ENCODE results near the gene TIMP2. TPM values are rescaled to one million over a fixed set of nuclear protein-coding genes. Genes with fewer than 3 reads are reported as not detected.
A peak's percentile ranks its signal among the peaks of the same experiment; 100 is the strongest.

The TIMP2 gene
- total RNA-seq, 1 donor from 2014 or later: 109 TPM

GRCh38 chr17:78898947-78899346 is 26.2 kb downstream of the TIMP2 start:
- H3K4me1 Mint-ChIP-seq: peaks cover 17% of the 10 kb centered on the region
- H3K27ac Mint-ChIP-seq: peak overlapping the region; percentile 81
- H3K4me3 Mint-ChIP-seq: no peak overlapping the region
- TF ChIP-seq CTCF (IDR thresholded peaks at IDR 0.05; ENCODE audit: unreplicated experiment): no peak
- no peaks in the 10 kb centered on the region for H3K27me3 Mint-ChIP-seq (ENCODE audit: low read depth)
- DNase-seq (ENCODE audit: low spot score in 2 of 2, unreplicated experiment in 2 of 2): no peak
- H3K9me3 Mint-ChIP-seq: no peaks in the 10 kb centered on the region
- H3K36me3 Mint-ChIP-seq: peaks cover 8% of the 10 kb centered on the region

- no peak for DNase-seq (ENCODE audit: low spot score in 2 of 2, unreplicated experiment in 2 of 2)
- no peaks in the 10 kb centered on the region for H3K27me3 Mint-ChIP-seq (ENCODE audit: low read depth)
- peaks cover 8% of the 10 kb centered on the region for H3K36me3 Mint-ChIP-seq
- no peak overlapping the region for H3K27ac Mint-ChIP-seq
- H3K4me3 Mint-ChIP-seq: no peak overlapping the region
- TF ChIP-seq CTCF (IDR thresholded peaks at IDR 0.05; ENCODE audit: unreplicated experiment): no peak
- no peaks in the 10 kb centered on the region for H3K9me3 Mint-ChIP-seq
- peaks cover 12% of the 10 kb centered on the region for H3K4me1 Mint-ChIP-seq
Measured at GRCh38 chr17:78898075-78898836, 26.9 kb downstream of the TIMP2 start.

GRCh38 chr17:78897664-78898047 is 27.5 kb downstream of the TIMP2 start:
- no peak for DNase-seq (ENCODE audit: low spot score in 2 of 2, unreplicated experiment in 2 of 2)
- no peak overlapping the region for H3K27ac Mint-ChIP-seq
- H3K9me3 Mint-ChIP-seq: no peaks in the 10 kb centered on the region
- peaks cover 12% of the 10 kb centered on the region for H3K4me1 Mint-ChIP-seq
- no peak for TF ChIP-seq CTCF (IDR thresholded peaks at IDR 0.05; ENCODE audit: unreplicated experiment)
- no peak overlapping the region for H3K4me3 Mint-ChIP-seq
- peaks cover 8% of the 10 kb centered on the region for H3K36me3 Mint-ChIP-seq
- H3K27me3 Mint-ChIP-seq (ENCODE audit: low read depth): no peaks in the 10 kb centered on the region

GRCh38 chr17:78896834-78897663 is 28.1 kb downstream of the TIMP2 start:
- H3K36me3 Mint-ChIP-seq: peaks cover 8% of the 10 kb centered on the region
- no peak for DNase-seq (ENCODE audit: low spot score in 2 of 2, unreplicated experiment in 2 of 2)
- no peak overlapping the region for H3K4me3 Mint-ChIP-seq
- no peaks in the 10 kb centered on the region for H3K9me3 Mint-ChIP-seq
- peaks cover 12% of the 10 kb centered on the region for H3K4me1 Mint-ChIP-seq
- H3K27ac Mint-ChIP-seq: no peak overlapping the region
- TF ChIP-seq CTCF (IDR thresholded peaks at IDR 0.05; ENCODE audit: unreplicated experiment): no peak
- no peaks in the 10 kb centered on the region for H3K27me3 Mint-ChIP-seq (ENCODE audit: low read depth)

GRCh38 chr17:78896091-78896833 is 28.9 kb downstream of the TIMP2 start:
- H3K4me3 Mint-ChIP-seq: no peak overlapping the region
- H3K9me3 Mint-ChIP-seq: no peaks in the 10 kb centered on the region
- peaks cover 12% of the 10 kb centered on the region for H3K4me1 Mint-ChIP-seq
- no peak for DNase-seq (ENCODE audit: low spot score in 2 of 2, unreplicated experiment in 2 of 2)
- no peaks in the 10 kb centered on the region for H3K27me3 Mint-ChIP-seq (ENCODE audit: low read depth)
- H3K36me3 Mint-ChIP-seq: peaks cover 5% of the 10 kb centered on the region
- TF ChIP-seq CTCF (IDR thresholded peaks at IDR 0.05; ENCODE audit: unreplicated experiment): no peak
- H3K27ac Mint-ChIP-seq: no peak overlapping the region
